ENCODE data around the gene ZNF48.

Gene ZNF48

GRCh38 chr16:30368122-30368791 lies 27.0 kb upstream of the ZNF48 start:
- no peak for TF ChIP-seq CTCF (IDR thresholded peaks at IDR 0.05; ENCODE audit: low read length, missing control alignments)
- DNase-seq (ENCODE audit: low read depth) = peak; percentile 61
- peak overlapping the region; percentile 82 for H3K4me3 ChIP-seq (replicated peaks; ENCODE audit: low read depth, low read length)

- no peak for DNase-seq (ENCODE audit: low read depth)
- no peak for TF ChIP-seq CTCF (IDR thresholded peaks at IDR 0.05; ENCODE audit: low read length, missing control alignments)
- peak overlapping the region; percentile 82 for H3K4me3 ChIP-seq (replicated peaks; ENCODE audit: low read depth, low read length)
Observed at GRCh38 chr16:30368792-30369090, 26.5 kb upstream of the ZNF48 start.

- peak overlapping the region; percentile 82 for H3K4me3 ChIP-seq (replicated peaks; ENCODE audit: low read depth, low read length)
- DNase-seq (ENCODE audit: low read depth) = no peak
- TF ChIP-seq CTCF (IDR thresholded peaks at IDR 0.05; ENCODE audit: low read length, missing control alignments) = no peak
Observed at GRCh38 chr16:30369091-30369937, 25.9 kb upstream of the ZNF48 start.

GRCh38 chr16:30369938-30370455 lies 25.2 kb upstream of the ZNF48 start:
- no peak for DNase-seq (ENCODE audit: low read depth)
- peak overlapping the region; percentile 82 for H3K4me3 ChIP-seq (replicated peaks; ENCODE audit: low read depth, low read length)
- TF ChIP-seq CTCF (IDR thresholded peaks at IDR 0.05; ENCODE audit: low read length, missing control alignments) = no peak

- DNase-seq (ENCODE audit: low read depth) = peak; percentile 100
- TF ChIP-seq CTCF (IDR thresholded peaks at IDR 0.05; ENCODE audit: low read length, missing control alignments) = peak; percentile 20
- peak within 1 kb of the TSS; percentile 82 for H3K4me3 ChIP-seq (replicated peaks; ENCODE audit: low read depth, low read length)
Observed at GRCh38 chr16:30370456-30371247, 24.6 kb upstream of the ZNF48 start, which contains the start of gene TBC1D10B. TBC1D10B (minus strand) TSS chr16:30370494; CDS start chr16:30370183, 311 bp downstream.

- peak overlapping the region; percentile 55 for H3K4me3 ChIP-seq (replicated peaks; ENCODE audit: low read depth, low read length)
- TF ChIP-seq CTCF (IDR thresholded peaks at IDR 0.05; ENCODE audit: low read length, missing control alignments) = no peak
- DNase-seq (ENCODE audit: low read depth) = no peak
Observed at GRCh38 chr16:30371248-30371816, 23.9 kb upstream of the ZNF48 start.

Measured in fibroblast of pulmonary artery (primary cell).